ENCODE measurements around the gene TRABD2B.

- TF ChIP-seq CTCF (IDR thresholded peaks at IDR 0.05) (peak in 1 of 6 experiments; percentile 21), POLR2A (IDR thresholded peaks at IDR 0.05) (no peak)
Measured at GRCh38 chr1:47931395-47931794, 65.8 kb downstream of the TRABD2B start.
